Measurements from ENCODE around the gene PTPRN2.
"Not testable (repeated sequence)": the region's sequence is repeated elsewhere in the genome, so short reads cannot be mapped to it uniquely, and the experiment has no call there.

PTPRN2 gene

DNA sequence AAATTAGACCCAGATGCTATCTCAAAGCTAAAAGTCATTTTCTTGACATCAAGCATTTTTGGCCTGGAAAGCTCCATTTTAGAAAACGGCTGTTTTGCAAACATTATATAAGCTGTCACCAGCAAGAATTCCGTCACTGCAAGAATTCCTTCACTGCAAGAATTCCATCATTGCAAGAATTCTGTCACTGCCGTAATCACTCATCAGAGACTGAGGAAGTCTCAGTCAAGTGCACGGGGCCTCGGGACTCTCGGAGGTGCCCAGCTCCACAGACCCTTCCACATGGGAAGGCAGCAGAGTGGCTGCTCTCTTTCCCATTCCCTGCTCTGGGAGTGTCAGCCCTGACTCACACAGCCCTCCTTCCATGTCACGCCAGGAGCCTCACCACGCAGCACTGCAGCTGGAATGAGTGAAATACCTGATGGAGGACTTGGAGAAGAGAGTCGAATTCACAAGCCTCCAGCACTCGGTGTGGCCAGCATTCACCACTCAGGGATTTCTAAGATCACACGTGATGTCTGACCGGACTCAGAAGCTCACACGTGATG is 168.3 kb downstream of the PTPRN2 start:
- DNase-seq (ENCODE audit: low read depth in 2 of 2) = no peak

DNA sequence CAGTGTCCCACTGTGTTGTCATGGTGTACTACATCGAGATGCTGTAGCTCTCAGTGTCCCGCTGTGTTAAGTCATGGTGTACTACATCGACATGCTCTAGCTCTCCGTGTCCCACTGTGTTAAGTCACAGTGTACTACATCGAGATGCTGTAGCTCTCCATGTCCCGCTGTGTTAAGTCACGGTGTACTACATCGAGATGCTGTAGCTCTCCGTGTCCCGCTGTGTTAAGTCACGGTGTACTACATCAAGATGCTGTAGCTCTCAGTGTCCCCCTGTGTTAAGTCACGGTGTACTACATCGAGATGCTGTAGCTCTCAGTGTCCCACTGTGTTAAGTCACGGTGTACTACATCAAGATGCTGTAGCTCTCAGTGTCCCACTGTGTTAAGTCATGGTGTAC is 169.2 kb downstream of the PTPRN2 start:
- not testable (repeated sequence) for DNase-seq (ENCODE audit: low read depth in 2 of 2)

DNA sequence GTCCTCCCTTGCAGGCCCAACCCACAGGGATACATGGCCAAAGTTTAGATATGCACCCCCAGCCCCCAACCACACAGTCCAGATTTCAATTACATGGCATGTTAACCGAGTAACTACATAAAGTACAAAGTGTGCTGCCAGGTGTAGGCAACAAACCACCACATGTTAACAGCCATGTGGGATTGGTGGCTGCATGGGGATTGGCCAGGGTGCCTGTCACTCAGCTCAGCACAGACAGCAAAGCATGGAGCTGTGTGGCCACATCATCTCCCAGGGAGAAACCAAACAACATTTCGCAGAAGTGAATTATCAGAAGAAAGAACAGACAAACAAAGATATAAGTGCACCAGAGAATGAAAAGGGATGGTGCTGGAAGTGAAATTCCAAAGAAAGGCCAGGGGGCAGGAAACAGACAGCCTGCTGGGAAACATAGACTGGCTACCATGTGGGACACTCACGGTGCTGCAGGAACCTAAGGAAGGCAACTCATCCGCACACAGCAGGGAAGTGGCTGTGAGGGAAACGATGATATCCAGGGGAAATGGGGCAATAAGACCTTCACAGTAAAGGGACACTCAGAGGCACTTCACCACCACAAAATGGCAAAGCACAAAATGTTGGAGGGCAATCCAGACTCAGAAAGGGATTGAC is 171.2 kb downstream of the PTPRN2 start:
- DNase-seq (ENCODE audit: low read depth in 2 of 2) = no peak

DNA sequence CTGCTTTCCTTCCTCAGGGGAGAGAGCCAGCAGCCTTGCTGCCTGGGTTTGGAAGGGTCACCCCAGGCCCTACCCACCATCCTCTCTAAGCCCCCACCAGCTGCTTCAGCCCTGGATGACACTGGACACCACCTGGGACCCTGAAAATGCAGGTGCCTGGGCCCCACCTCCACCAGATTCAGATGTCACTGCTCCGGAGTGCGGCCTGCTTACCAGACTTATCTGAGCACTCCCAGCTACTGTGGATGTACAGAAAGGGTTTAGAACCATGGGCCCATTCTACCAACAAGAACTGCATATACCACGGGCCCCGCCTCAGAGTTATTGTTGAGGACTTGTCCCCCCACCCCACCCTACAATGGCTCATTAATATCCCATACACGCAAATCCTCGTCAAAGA is 172.3 kb downstream of the PTPRN2 start:
- DNase-seq (ENCODE audit: low read depth in 2 of 2) = no peak

DNA sequence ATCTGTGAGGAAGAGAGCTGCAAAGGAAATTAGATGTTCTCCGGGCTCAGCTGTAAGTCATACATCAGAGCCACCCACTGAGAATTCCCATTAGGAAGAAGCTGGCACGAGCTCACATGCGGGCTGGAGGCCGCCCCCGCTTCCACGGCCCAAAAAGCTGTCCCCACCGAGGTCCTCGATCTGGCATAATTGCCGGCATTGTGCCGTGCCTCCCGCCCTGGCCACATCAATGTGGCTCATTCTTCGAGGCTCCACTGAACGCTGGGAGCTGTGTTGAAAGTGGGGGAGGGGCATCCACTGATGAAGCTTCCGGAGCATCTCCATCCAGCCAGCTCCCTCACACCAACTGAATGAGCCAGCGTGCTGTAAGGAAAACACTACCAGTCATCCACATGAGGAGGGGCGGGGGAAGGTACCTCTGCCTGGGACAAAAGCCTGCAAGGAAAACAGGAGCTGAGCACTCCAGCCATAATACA is 173.1 kb downstream of the PTPRN2 start:
- no peak for DNase-seq (ENCODE audit: low read depth in 2 of 2)

DNA sequence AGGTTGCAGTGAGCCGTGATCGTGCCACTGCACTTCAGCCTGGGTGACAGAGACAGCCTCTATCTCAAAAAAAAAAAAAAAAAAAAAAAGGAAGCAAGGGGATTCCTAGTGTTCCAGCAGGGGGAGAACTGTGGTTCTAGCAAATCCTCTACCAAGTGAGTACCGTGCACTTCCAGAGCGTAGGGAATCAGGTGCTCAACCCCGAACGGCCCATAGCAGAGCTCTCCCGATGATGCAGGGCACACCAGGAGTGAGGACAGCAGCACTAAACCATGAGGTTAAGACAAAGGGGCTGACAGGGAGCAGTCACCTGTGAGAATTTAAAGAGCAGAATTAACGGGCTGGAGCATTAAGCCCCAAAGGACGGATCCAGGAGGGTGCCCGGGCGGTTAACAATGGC is 173.6 kb downstream of the PTPRN2 start:
- DNase-seq (ENCODE audit: low read depth in 2 of 2) = no peak

DNA sequence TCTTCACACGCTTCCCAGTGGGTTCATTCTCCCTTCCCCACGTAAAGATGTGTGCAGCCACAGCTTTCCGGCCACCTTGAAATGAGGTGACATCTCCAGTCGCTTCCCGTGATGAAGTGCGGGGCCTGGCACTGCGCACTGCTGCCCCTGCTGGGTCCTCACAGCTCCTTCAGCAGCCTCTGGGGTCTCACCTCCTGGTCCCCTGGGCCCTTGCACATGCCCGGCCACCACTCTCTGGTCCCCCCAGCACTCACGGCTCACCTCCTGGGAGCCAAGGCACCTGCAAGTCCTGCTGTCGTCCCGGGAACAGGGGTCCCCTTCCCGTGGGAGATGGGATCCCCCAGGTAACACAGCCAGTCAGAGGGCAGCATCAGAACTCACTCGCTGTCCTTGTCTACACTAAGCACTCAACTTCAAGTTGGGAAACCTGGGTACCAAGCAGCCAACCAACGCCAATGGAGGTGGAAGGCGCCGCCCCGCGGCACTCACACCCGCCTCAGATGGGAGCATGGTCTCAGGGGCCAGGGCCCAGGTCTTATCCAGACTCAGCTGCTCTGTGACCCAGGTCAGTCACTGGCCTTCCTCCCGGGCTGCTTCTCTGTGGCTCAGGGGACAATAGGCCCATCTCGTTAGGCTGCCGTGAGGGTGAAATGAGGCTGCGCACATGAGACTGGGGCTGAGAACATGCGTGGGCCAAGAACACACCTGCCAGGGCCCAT is 176.2 kb downstream of the PTPRN2 start:
- DNase-seq (ENCODE audit: low read depth in 2 of 2) = no peak

DNA sequence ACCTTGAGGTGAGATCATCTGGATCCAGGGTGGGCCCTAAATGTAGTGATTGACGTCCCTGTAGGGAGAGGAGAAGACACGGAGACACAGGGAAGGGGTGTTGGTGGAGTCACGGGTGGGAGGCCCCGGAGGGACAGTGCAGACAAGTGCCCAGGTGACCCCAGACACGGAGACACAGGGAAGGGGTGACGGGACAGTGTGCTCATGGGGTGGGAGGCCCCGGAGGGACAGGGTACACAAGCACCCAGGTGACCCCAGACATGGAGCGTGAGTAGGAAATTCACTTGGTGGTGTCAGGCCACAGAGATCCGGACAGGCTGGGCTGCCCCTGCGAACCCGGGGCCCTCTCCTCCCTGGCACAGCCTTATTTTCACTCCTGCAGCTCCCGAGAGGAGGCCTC is 176.9 kb downstream of the PTPRN2 start:
- DNase-seq (ENCODE audit: low read depth in 2 of 2) = no peak

DNA sequence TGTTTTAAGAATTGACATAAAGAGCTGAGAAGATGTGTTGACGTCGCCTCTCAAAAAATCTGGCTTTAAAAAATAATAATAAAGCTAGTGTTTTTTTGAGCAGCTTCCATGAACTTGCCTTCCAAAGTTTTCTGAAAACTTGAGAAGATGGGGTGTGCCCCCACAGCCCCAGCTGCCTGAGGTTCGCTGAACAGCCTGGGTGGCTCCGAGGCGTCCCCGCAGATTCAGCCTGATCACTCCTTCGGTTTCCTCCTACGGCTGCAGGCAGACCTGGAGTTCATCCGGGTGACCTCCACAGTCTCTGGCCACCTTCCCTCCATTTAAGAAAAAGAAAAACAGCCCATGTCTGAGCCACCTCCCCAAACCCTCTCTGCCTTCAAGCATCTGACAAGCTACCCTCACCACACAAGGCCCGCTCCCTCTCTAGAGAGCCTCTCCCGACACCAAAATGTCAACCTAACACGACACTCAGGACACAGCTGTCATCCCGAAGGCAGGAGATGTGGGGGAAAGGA is 177.8 kb downstream of the PTPRN2 start:
- DNase-seq (ENCODE audit: low read depth in 2 of 2) = no peak

DNA sequence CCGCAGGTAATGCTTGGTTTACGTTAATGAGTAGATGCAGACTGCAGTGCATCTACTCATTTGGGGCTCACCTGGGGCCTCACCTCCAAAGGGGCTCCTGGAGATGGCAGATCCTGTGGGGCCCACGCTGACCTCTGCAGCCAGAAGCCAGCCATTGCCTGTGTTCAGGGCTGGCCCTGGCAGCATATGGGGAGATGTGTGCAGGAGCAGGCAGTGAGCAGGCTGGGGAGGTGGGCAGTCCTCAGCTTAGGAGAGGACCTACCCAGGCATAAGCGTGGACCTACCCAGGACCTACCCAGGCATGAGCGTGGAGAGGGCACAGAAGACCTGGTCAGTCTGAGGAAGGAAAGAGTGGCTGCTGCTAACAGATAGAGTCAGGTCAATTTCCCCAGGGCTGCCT is 178.5 kb downstream of the PTPRN2 start:
- no peak for DNase-seq (ENCODE audit: low read depth in 2 of 2)

DNA sequence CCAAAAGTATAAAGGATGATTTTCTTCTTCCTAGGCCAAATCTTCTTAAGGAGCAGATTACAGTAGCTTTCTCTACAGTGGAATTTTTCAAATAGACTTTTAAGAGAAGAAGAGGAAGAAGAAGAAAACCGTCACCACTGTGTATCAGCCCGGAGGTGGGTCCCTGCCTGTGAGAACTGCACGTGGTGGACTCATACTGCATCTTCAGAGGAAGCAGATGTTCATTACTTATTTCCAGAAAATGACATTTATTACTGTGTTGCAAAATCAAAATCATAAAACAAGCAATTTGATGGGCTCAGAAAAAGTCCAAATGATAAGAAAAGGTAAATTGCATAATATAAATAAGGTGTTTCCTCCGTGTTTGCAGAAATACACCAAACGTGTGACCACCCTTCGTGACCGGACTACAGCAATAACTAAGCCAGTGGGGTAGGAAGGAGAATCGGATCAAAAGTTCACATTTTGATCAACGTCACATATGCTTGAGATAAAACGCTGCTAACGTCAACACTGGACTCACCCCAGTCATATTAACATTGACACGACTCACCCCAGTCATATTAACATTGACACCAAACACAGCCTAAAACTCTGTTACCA is 179.2 kb downstream of the PTPRN2 start:
- no peak for DNase-seq (ENCODE audit: low read depth in 2 of 2)

DNA sequence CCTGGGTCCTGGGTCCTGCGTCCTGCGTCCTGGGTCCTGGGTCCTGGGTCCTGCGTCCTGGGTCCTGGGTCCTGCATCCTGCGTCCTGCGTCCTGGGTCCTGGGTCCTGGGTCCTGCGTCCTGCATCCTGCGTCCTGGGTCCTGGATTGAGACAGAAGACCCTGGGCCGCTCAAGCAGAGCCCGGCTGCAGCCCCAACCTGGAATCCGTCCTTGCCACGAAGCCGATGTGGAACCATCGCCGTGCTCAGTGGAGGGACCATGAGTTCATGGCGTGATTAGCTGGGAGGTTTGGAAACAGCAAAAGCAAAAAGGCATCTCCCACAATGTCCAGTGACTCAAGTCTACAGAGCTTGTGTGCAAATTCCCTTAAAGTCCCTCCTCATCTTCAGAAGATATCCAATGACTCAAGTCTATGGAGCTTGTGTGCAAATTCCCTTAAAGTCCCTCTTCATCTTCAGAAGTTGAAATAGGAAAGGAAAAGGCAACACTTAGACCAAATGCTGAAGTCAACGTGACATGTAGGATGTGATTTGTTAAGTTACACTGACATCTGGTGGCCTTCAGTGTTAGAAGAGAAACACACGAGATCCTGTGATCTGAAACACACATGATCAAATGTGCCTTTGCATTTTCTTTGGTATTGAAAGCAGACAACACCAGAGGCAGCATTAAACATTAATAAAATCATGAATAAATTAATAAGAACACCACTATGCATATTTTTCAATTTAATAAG is 179.9 kb downstream of the PTPRN2 start:
- no peak for DNase-seq (ENCODE audit: low read depth in 2 of 2)

DNA sequence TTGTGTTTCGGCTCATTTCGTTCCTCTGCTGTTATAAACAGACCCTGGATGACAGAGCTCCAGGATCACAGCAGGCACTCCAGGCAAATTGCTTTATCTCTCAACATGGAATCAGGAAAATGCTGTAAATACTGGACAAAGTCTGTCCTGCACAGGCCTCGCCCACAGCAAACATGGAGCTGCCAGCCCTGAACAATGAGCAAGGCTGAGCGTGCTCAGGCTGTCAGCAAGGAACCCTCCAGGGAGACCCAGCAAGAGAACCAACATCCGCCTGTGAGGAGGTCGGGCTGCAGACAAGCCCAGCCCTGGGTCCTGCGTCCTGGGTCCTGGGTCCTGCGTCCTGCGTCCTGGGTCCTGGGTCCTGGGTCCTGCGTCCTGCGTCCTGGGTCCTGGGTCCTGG is 180.8 kb downstream of the PTPRN2 start:
- DNase-seq (ENCODE audit: low read depth in 2 of 2) = no peak

DNA sequence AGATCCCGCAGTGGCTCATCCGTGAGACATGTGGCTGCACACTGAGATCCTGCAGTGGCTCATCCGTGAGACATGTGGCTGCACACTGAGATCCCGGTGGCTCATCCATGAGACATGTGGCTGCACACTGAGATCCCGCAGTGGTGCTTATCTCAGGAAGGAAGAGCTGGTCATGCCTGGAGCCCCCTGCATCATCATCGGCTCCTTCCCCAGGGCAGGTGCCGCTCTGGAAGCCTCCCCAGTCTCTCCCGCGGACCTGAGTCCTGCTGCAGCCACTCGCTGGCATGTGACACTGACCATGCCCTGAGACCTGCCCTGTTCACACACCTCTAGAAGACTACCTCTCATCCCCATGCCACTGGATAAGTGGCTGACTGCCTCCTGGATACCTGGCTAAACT is 181.3 kb downstream of the PTPRN2 start:
- DNase-seq (ENCODE audit: low read depth in 2 of 2) = no peak

DNA sequence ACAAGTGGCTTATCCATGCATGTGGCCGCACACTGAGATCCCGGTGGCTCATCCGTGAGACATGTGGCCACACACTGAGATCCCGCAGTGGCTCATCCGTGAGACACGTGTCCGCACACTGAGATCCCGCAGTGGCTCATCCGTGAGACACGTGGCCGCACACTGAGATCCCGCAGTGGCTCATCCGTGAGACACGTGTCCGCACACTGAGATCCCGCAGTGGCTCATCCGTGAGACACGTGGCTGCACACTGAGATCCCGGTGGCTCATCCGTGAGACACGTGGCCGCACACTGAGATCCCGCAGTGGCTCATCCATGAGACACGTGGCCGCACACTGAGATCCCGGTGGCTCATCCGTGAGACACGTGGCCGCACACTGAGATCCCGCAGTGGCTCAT is 181.9 kb downstream of the PTPRN2 start:
- not testable (repeated sequence) for DNase-seq (ENCODE audit: low read depth in 2 of 2)

DNA sequence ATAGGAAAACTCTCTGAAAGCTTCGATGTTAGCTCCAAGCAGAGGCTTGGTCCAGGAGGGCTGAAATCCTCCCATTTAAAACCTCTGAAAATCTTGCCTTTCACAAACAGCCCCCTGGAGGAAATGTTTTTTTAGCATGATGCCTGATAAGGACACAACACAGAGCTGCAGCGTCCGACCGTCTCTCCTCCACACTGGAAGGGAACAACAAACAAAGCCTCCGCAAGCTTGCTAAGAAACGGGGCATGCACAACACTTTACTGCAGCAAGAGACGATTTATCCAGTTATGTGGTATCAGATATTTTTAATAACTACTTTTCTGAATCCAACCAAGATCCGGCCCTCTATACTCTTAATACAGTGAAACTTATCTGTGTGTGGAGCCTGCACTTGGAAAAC is 182.3 kb downstream of the PTPRN2 start:
- DNase-seq (ENCODE audit: low read depth in 2 of 2) = no peak

DNA sequence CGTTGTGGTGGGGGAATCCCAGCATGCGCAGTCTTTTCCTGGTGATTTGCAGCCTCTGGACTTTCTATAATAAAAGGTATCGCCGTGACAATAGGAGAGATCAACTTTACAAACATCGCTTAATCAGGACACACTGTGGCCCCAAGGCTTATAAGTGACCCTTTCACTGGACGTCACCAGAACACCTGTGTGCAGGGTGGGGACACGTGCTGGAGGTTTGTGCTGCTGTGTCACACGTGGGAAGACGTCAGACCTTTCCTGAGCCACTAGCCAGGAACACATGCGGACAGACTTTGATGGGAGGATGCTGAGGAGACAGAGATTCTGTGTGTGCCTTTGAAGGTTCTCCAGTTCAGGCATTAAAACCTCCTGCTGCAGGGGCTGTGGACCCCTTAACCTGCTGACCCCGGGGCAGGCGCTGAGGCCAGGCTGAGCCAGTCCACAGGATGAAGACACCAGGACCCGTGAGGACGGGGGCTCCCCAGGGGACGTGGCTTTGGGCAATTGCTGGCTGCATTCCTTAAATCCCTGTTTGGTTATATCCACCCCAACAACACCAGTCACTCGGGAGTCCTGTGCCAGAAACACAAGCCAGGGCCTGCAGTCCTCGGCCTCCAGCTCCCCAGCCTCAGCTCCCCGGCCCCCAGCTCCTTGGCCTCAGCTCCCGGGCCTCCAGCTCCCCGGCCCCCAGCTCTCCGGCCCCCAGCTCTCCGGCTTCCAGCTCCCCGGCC is 183.4 kb downstream of the PTPRN2 start:
- DNase-seq (ENCODE audit: low read depth in 2 of 2) = no peak

DNA sequence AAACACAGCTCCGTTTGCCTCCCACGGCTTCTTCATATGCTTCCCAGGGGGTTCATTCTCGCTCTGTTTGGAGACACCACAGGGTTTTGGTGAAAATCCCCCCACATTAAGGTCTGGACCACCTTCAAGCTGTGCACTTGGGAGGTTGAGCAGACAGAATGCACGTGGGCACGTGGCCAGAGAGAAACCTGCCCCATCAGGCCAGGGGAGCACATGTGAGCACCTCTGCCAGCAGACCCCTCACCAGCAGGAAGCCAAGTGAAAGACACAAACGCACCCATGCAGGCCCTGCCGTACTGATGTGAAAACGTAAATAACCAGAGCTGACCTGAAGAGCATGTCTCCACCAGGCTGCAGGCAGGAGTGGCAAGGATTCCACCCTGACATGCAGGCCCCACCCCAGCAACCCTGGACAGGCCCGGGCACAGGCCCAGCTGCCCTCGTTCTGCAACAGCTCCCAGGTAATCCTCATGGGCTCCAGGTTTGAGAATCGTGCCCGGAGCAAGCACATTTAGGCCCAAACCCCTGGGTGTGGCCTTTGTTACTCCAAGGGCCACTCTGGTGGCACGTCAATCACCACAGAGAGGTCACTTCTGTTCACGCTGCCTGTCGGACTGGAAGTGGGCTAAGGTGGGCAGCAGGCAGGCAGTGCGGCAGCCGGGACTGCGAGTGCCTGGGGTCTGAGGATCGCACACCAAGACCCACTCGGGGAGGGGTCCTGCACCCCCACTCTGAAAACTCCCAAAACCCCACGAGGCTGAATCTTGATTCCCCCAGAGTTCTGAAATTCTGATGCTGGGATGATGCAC is 184.4 kb downstream of the PTPRN2 start:
- no peak for DNase-seq (ENCODE audit: low read depth in 2 of 2)

DNA sequence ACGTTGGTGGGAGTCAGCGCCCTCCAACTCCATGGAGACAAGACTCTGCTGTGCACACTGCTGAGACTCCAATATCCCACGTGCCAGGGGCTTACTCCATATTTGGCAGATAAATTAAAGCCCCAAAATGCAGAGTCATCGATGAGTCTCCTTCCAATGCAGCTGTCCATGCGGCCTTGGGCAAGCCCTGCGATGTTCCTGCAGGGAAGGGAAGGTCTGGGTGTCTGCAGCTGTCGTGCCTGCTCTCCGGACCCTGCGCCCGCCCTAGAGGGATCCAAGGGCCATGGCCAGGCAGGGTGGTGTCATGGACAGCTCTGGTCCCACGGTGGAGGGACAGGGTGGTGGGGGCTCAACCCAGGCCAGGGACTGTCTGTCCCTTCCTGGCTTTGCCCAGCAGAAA is 185.2 kb downstream of the PTPRN2 start:
- DNase-seq (ENCODE audit: low read depth in 2 of 2) = no peak

DNA sequence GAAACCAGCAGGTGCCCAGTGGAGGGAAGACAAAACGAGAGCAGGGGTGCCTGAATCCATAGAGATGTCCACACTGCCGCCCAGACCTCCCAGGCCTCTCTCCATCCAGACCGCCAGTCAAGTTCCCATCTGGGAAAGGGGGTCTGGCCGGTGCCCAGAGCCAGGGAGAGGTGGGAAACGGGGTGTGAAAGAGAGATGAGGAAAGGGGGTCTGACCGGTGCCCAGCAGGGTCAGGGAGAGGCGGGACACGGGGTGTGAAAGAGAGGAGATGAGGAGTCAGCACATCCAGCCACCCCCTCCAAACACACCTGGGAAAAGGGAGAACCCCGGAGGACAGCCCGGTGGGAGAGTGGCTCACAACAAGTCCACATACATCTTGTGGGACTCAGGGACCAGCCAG is 185.8 kb downstream of the PTPRN2 start:
- no peak for DNase-seq (ENCODE audit: low read depth in 2 of 2)
